ENCODE data around the gene AP5S1.

The AP5S1 gene

DNA sequence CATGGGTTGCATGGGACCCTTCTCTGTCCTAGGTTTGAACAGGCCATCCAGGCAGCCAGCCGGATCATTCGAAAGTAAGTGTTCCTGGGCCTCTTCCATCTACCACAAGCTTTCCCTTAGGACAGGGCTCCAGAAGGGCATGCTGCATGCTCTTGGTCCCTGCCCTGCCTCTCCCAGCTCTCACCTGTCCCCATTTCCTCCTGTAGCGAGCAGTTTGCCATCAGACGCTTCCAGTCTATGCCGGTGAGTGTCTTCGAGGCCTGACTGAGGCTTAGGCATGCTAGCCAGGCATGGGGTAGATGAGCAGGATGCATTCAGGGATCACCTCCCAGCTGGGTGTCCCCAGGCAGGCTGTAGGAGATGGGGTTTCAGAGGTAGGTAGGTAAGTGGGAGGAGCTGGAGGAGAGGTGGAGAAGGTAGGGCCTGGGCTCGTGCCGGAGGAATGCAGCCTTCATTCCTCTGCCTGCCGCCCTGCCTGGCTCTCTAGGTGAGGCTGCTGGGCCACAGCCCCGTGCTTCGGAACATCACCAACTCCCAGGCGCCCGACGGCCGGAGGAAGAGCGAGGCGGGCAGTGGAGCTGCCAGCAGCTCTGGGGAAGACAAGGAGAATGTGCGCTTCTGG is 20.0 kb upstream of the AP5S1 start:
- Mint-ChIP-seq H3K36me3 (peaks cover 19% of the 10 kb centered on the region), H3K4me3 (peak overlapping the region; percentile 47), H3K4me1 (peaks cover 81% of the 10 kb centered on the region)

DNA sequence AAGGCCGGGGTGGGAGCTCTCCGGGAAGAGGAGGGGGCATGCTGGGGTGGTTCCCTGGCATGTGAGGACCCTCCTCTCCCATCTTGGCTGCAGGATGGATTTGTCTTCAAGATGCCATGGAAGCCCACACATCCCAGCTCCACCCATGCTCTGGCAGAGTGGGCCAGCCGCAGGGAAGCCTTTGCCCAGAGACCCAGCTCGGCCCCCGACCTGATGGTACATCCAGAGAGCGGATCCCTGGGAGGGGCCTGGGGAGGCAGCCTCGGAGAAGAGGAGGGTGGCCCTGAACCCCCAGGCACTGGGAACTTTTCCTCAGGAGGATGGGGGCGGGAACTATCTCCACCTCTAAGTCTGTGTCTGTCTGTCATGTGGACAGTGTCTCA is 19.5 kb upstream of the AP5S1 start:
- H3K9me3 Mint-ChIP-seq = no peaks in the 10 kb centered on the region
- no peaks in the 10 kb centered on the region for H3K27me3 Mint-ChIP-seq
- no peak overlapping the region for H3K4me3 Mint-ChIP-seq
- peaks cover 82% of the 10 kb centered on the region for H3K4me1 Mint-ChIP-seq
- H3K36me3 Mint-ChIP-seq = peaks cover 23% of the 10 kb centered on the region
- peak overlapping the region; percentile 65 for H3K27ac Mint-ChIP-seq

More for the DNA sequence above, 20.0 kb upstream of the AP5S1 start:
- Mint-ChIP-seq H3K27me3 (no peaks in the 10 kb centered on the region), H3K9me3 (no peaks in the 10 kb centered on the region), H3K27ac (peak overlapping the region; percentile 88)

DNA sequence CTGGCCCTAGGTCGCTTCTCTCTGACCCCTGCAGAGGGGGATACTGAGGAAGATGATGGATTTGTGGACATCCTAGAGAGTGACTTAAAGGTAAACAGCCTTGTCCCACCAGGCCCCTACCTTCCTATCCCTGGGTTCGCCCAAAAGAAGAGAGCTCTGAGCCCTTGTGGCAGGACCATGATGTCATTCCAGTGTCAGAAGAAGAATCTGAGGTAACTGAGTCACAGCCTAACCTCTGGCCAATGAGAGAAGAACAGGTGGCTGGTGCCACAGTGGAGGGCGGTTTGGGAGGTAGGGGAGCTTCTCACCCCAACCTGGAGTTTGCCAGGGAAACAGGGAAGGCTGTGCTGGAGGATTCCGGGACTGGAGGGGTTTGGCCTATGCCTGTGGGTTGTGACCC is 19.0 kb upstream of the AP5S1 start:
- peaks cover 85% of the 10 kb centered on the region for H3K4me1 Mint-ChIP-seq
- H3K36me3 Mint-ChIP-seq = peaks cover 25% of the 10 kb centered on the region

DNA sequence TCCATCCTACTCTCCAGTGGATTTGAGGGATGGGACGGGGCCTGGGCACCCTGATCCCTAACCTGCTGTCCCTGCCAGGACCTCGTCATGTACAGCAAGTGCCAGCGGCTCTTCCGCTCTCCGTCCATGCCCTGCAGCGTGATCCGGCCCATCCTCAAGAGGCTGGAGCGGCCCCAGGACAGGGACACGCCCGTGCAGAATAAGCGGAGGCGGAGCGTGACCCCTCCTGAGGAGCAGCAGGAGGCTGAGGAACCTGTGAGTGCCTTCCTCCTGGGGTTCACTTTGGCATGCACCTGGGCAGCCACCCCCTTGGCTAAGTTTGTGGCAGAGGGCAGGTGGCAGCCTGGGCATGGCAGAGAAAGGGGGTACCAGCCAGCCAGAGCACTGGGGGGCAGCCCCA is 18.5 kb upstream of the AP5S1 start:
- no peaks in the 10 kb centered on the region for H3K9me3 Mint-ChIP-seq
- H3K27ac Mint-ChIP-seq = no peak overlapping the region
- no peaks in the 10 kb centered on the region for H3K27me3 Mint-ChIP-seq
- H3K4me1 Mint-ChIP-seq = peaks cover 85% of the 10 kb centered on the region
- H3K4me3 Mint-ChIP-seq = no peak overlapping the region
- peaks cover 25% of the 10 kb centered on the region for H3K36me3 Mint-ChIP-seq

More for the DNA sequence above, 19.0 kb upstream of the AP5S1 start:
- H3K27ac Mint-ChIP-seq = peak overlapping the region; percentile 65
- H3K9me3 Mint-ChIP-seq = no peaks in the 10 kb centered on the region
- H3K4me3 Mint-ChIP-seq = no peak overlapping the region
- no peaks in the 10 kb centered on the region for H3K27me3 Mint-ChIP-seq

DNA sequence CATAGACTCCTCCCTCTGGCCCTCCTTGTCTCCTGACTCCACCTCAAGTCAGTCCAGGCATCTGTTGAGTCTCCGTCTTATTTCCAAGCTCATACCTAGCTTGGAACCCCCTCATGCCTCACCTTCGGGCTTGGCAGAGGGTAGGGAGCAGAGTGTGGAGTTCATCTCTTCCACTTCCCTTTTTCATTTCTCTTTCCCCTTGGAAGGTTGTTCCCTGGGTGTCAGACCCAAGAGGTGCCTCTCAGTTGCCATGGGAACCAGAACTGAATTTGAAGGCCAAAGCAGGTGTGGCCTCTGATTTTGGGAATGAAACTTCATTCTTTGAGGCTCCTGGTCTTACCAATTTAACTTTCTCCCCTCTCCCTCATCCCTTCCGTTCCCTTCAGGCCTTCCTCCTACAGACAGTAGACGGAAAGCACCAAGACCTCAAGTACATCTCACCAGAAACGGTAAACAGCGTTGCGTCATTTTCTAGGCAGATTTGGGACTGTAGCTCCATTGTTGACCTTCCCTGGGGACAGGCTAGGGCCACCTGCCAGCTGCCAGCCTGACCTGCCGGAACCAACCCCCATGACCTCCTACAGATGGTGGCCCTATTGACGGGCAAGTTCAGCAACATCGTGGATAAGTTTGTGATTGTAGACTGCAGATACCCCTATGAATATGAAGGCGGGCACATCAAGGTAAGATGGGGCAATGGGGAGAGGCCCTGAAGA is 17.7 kb upstream of the AP5S1 start:
- H3K36me3 Mint-ChIP-seq = peaks cover 27% of the 10 kb centered on the region
- H3K9me3 Mint-ChIP-seq = no peaks in the 10 kb centered on the region
- no peaks in the 10 kb centered on the region for H3K27me3 Mint-ChIP-seq
- H3K4me1 Mint-ChIP-seq = peaks cover 85% of the 10 kb centered on the region
- H3K4me3 Mint-ChIP-seq = no peak overlapping the region
- peak overlapping the region; percentile 70 for H3K27ac Mint-ChIP-seq

DNA sequence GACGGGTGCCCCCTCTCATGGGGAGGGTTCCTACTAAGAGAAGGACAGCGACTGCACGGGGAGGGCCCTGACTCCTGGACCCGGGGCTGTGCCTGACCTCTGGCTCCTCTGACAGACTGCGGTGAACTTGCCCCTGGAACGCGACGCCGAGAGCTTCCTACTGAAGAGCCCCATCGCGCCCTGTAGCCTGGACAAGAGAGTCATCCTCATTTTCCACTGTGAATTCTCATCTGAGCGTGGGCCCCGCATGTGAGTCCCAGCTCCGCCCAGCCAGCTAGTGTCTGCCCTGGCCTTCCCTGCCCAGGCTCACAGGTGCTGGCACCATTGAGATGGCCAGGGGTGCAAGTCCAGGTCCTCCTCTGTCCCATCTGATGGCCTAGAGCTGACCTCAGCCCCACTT is 17.1 kb upstream of the AP5S1 start:
- Mint-ChIP-seq H3K27ac (peak overlapping the region; percentile 52), H3K4me3 (no peak overlapping the region), H3K4me1 (peaks cover 85% of the 10 kb centered on the region), H3K36me3 (peaks cover 27% of the 10 kb centered on the region), H3K27me3 (no peaks in the 10 kb centered on the region), H3K9me3 (no peaks in the 10 kb centered on the region)

DNA sequence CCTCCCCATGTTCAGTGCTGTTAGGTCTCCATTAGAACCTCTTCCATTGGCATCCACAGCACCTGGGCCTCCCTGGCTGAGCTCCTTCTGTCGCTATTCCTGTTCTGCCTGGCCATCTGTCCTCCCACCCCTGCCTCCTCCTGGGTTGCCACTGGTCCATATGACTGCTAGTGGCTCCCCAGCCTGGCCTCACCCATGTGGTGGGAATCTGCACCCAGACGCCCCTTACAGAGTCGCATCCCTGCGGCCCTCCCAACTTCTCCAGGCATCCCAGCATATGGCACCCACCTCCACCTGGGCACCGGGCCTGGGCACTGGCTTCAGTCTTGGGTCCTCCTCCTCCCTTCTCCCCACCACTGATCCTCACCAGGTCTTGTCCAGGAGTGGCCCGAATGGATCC is 16.5 kb upstream of the AP5S1 start:
- H3K36me3 Mint-ChIP-seq = peaks cover 27% of the 10 kb centered on the region
- no peaks in the 10 kb centered on the region for H3K27me3 Mint-ChIP-seq
- peak overlapping the region; percentile 52 for H3K27ac Mint-ChIP-seq
- H3K4me3 Mint-ChIP-seq = no peak overlapping the region
- peaks cover 84% of the 10 kb centered on the region for H3K4me1 Mint-ChIP-seq
- H3K9me3 Mint-ChIP-seq = no peaks in the 10 kb centered on the region

DNA sequence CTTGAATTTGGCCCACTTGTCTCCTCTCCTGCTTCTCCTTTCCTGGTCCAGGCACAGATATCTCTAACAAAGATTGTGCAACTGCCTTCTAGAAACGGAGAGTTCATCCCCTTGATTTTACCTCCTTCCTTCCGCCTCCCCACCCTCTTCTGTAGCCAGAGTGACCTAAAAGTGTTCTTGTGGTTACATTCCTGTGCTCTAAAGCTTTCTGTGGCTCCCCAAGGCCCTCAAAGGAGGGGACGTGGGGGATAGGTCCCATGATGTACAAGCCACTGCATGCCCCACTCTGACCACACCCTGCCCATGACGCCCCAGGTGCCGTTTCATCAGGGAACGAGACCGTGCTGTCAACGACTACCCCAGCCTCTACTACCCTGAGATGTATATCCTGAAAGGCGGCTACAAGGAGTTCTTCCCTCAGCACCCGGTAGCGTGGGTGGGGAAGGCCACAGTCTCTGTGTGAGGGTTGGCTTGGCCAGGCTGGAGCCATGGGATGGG is 16.0 kb upstream of the AP5S1 start:
- H3K4me1 Mint-ChIP-seq = peaks cover 79% of the 10 kb centered on the region
- peaks cover 27% of the 10 kb centered on the region for H3K36me3 Mint-ChIP-seq
- no peak overlapping the region for H3K4me3 Mint-ChIP-seq
- no peaks in the 10 kb centered on the region for H3K27me3 Mint-ChIP-seq
- H3K27ac Mint-ChIP-seq = peak overlapping the region; percentile 52
- H3K9me3 Mint-ChIP-seq = no peaks in the 10 kb centered on the region

DNA sequence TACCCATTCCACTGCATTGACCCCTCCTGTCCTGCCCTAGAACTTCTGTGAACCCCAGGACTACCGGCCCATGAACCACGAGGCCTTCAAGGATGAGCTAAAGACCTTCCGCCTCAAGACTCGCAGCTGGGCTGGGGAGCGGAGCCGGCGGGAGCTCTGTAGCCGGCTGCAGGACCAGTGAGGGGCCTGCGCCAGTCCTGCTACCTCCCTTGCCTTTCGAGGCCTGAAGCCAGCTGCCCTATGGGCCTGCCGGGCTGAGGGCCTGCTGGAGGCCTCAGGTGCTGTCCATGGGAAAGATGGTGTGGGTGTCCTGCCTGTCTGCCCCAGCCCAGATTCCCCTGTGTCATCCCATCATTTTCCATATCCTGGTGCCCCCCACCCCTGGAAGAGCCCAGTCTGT is 15.6 kb upstream of the AP5S1 start:
- H3K27me3 Mint-ChIP-seq = no peaks in the 10 kb centered on the region
- H3K4me3 Mint-ChIP-seq = no peak overlapping the region
- peaks cover 74% of the 10 kb centered on the region for H3K4me1 Mint-ChIP-seq
- H3K36me3 Mint-ChIP-seq = peaks cover 26% of the 10 kb centered on the region
- H3K9me3 Mint-ChIP-seq = no peaks in the 10 kb centered on the region
- peak overlapping the region; percentile 89 for H3K27ac Mint-ChIP-seq

DNA sequence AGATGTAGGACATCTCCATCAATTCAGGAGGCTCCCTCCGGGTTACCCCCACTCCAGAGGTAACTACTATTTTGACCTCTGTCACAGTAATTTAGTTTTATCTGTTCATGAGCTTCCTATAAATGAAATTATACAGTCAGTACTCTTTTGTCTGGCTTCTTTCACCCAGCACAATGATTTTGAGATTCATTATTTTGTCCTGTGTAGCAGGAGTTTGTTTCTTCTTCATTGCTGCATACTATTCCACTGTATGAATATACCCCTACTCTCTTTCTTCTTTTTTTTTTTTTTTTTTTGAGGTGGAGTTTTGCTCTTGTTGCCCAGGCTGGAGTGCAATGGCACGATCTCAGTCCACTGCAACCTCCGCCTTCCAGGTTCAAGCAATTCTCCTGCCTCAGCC is 11.8 kb upstream of the AP5S1 start:
- Mint-ChIP-seq H3K9me3 (no peaks in the 10 kb centered on the region), H3K27ac (no peak overlapping the region), H3K4me1 (peaks cover 77% of the 10 kb centered on the region)

DNA sequence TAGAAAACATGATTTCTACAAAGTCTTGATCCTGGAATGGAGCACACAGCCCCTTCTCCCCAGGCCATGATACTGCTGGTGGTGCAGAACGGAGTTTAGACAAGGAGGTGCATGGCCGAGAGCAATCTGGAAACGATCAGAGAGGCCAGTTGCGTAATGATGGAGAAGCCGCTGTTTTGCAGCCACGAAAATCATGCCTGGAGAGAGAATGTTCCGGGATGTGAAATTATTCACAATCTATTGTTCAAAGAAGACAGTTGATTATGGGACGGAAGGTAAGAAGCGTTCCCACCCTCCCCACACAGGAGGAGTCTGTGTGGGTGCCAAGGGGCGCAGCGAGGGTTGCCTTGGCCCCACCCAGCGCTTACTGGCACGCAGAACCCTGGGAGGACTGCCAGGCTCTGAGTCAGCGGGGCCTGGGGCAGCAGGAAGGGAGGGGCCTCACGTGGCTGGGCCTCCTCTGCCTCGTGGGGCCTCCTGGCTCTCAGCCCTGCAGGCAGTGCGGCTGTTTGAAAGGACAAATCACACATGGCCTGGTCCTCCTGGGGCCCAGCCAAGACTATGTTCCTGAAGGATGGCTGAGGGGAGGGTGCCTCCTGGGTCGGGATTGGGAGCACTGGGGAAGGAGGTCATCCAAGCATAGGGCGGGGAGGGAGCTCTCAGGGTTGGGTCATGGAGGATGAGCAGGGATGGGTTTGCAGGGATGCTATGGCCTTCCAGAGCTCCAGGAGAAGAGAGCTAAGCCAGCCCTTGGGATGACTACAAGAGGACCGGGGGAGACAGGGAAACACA is 8.7 kb upstream of the AP5S1 start:
- peaks cover 78% of the 10 kb centered on the region for H3K4me1 Mint-ChIP-seq
- peak overlapping the region; percentile 99 for H3K27ac Mint-ChIP-seq
- H3K36me3 Mint-ChIP-seq = peaks cover 3% of the 10 kb centered on the region
- H3K27me3 Mint-ChIP-seq = no peaks in the 10 kb centered on the region
- H3K9me3 Mint-ChIP-seq = no peaks in the 10 kb centered on the region
- H3K4me3 Mint-ChIP-seq = peak overlapping the region; percentile 90

More for the DNA sequence above, 11.8 kb upstream of the AP5S1 start:
- H3K27me3 Mint-ChIP-seq = no peaks in the 10 kb centered on the region
- H3K36me3 Mint-ChIP-seq = peaks cover 17% of the 10 kb centered on the region
- H3K4me3 Mint-ChIP-seq = no peak overlapping the region

DNA sequence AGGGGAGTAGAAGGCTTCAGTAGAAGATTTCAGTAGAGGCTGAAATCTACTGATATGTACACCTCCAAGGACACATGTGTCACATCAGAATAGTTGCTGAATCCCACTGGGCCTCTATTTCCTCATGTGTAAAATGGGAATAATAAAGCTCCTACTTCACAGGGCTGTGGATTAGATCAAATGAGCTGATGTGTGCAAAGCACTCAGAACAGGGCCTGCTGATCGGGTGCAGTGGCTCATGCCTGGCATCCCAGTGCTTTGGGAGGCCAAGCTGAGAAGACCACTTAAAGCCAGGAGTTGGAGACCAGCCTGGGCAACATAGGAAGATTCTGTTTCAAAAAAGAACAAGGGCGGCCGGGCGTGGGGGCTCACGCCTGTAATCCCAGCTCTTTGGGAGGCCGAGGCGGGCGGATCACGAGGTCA is 8.1 kb upstream of the AP5S1 start:
- Mint-ChIP-seq H3K9me3 (no peaks in the 10 kb centered on the region), H3K27me3 (no peaks in the 10 kb centered on the region), H3K27ac (peak overlapping the region; percentile 99), H3K36me3 (no peaks in the 10 kb centered on the region), H3K4me1 (peaks cover 78% of the 10 kb centered on the region), H3K4me3 (peak overlapping the region; percentile 90)

DNA sequence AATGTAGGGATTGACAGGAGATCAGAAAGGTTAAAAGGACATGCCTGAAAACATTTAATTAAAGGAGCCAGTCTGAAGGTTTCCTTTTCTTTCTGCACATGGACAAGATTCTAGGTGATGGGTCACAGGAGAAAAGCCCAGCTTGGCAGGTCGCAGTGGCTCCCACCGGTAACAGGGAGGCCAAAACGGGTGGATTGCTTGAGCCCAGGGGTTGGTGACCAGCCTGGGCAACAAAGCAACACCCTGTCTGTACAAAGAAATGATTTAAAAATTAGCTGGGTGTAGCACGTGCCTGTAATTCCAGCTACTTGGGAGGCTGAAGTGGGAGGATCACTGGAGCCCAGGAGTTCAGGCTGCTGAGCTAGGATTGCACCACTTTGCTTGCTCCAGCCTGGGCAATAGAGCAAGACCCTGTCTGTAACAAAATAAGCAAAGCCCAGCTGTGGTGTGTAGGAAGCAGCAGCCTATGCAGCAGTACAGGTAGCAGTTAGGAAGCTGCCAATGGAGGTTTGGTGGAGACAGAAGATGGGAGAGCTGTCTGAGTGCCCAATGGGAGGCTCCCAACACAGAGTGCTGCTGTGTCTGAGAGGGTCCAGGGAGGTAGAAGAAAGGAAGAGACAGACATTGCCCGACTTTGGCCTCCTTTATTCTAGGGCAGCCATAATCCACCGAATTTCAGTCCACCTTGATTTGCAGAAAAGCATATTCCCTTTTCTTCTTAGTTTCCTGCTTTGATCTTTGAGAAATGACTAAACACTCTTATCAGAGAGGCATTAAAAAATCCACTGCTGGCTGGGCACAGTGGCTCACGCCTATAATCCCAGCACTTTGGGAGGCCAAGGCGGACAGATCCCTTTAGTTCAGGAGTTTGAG is 7.1 kb upstream of the AP5S1 start:
- no peaks in the 10 kb centered on the region for H3K27me3 Mint-ChIP-seq
- peaks cover 72% of the 10 kb centered on the region for H3K4me1 Mint-ChIP-seq
- no peaks in the 10 kb centered on the region for H3K36me3 Mint-ChIP-seq
- H3K9me3 Mint-ChIP-seq = no peaks in the 10 kb centered on the region
- H3K4me3 Mint-ChIP-seq = peak overlapping the region; percentile 20
- peak overlapping the region; percentile 63 for H3K27ac Mint-ChIP-seq

DNA sequence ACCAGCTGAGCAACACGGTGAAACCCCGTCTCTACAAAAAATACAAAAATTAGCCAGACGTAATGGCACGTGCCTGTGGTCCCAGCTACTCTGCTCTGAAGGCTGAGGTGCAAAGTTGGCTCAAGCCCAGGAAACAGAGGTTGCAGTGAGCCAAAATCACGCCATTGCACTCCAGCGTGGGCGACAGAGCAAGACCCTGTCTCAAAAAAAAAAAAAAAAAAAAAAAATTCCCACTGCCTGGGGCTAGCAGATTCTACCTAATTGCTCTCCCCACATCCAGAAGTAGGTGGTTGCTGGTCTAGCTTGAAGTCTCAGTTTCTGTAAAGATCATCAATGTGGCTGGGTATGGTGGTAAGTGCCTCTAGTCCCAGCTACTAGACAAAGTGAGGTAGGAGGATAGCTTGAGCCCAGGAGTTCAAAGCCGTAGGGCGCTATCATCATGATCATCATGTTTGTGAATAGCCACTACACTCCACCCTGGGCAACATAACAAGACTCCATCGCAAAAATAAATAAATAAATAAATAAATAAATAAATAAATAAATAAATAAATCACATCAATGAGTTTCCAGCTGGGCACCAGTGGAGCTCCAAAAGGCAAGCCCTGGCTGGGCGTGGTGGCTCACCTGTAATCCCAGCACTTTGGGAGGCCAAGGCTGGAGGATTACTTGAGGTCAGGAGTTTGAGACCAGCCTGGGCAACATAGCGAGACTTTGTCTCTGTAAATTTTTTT is 6.3 kb upstream of the AP5S1 start:
- Mint-ChIP-seq H3K4me1 (peaks cover 70% of the 10 kb centered on the region), H3K4me3 (peak overlapping the region; percentile 20)

More for the DNA sequence above, 6.3 kb upstream of the AP5S1 start:
- Mint-ChIP-seq H3K9me3 (no peaks in the 10 kb centered on the region), H3K36me3 (no peaks in the 10 kb centered on the region), H3K27me3 (no peaks in the 10 kb centered on the region), H3K27ac (peak overlapping the region; percentile 81)
